GM18526 (cell line): Measurements from ENCODE around the gene ATF6.

ENCODE experiments used
- POLR2A ChIP-seq: IDR thresholded peaks from 3 replicates; pipeline ENCODE4 v1.6.1; 2011; ENCODE audit not compliant: insufficient read length; ENCODE audit errors: extremely low read depth

The ATF6 gene

DNA sequence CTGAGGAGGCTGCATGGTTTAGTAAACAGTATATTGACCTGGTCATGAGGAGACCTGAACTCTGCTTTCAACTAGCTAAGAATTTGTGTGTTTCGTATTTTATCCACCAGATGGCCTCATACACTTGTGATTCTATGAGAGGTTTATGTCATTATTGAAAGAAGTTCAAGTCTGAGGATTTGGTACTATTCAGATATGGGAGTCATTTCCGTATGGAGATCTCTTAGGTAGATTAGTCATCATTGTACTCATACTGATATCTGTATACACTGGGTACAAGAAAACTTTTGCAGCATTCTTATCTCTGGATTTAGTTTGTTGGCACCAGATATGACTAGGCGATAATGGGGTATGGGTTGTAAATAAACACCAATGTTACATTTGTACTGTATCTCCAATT lies 26.6 kb downstream of the ATF6 start:
- no peak for TF ChIP-seq POLR2A

- no peak for TF ChIP-seq POLR2A
Measured at GRCh38 chr1:161799792-161800191, 33.7 kb downstream of the ATF6 start.

GRCh38 chr1:161801955-161802354 lies 35.8 kb downstream of the ATF6 start:
- no peak for TF ChIP-seq POLR2A

- no peak for TF ChIP-seq POLR2A
Measured at GRCh38 chr1:161803181-161803580, 37.1 kb downstream of the ATF6 start.

DNA sequence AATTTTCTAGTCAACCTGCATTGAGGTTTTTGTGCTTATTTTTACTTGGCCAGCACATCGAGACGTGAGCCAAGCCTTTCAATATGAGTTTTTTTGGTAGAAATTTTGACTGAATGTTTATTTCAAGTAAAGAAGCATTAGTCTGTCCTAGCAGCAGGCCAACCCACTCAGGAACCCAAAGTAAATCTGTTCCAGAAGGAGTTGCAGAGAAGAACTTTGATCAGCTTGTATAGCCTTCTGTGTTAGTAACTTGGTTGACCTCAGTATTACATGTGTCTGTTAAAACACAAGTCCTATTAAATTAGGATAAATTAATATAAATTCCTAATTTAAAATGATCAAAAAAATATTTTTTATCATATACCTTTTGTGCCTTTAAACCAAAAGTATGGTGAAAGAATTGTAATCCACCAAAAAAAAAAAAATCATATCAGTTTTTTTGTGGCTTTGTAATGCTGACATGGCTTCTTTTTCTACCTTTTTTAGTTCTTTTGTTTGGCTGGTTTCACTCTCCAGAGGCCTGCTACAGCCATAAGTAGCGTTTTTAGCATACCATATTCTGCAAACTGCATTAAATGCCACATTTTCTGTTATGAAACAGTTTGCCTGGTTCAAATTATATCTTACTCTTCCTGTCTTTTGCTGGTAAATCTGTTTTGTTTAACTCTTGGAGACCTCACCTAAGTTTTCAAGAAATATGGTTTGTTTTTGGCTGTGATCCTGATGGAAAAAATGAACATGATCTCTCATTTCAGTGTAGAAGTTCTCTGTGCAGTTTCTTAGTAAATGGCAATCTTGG lies 39.5 kb downstream of the ATF6 start:
- TF ChIP-seq POLR2A: no peak

- TF ChIP-seq POLR2A: no peak
Measured at GRCh38 chr1:161810780-161811179, 44.7 kb downstream of the ATF6 start.

DNA sequence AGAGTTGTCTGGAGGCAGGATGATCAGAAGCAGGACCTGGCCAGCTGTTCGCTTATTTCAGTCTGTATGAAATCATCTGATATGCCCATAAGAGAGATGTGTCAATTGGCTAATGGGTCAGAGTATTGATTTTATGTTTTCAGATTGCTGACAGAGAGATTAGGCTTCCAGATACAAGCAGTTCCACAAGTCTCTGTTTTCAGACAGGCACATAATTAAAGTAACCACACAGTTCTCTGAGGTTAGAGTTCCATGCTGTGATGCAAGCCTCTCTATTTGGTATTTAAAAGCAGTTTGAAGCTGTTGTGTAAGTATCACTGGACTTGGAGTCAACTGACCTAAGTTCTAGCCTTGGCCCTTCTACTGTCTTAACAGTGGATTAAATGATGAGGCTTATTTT lies 50.1 kb downstream of the ATF6 start:
- no peak for TF ChIP-seq POLR2A

DNA sequence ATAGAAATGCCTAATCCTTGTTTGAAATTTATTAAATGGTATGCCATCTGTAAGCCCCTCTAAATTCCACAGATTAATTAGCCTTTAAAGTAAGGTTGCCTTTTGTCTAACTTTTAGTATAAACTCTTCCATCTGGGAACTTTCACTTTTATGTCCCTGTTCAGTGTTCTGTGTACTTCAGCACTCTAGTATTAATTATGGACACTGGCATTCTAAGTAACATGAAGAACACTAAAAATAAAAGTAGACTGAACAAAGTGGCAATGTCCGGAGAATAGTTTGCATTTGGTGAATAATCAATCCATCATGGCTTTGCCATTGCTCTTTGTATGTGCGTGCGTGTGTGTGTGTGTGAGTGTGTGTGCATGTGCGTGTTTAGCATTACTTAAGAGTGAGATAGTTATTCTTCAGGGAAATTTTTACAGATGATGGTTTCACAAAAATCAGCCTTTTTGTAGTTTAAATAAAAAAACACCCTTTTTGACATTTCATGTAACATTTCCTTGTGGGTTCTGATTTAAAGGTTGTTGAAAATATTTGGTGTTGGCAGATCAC lies 51.1 kb downstream of the ATF6 start:
- no peak for TF ChIP-seq POLR2A

- no peak for TF ChIP-seq POLR2A
Measured at GRCh38 chr1:161820914-161821313, 54.8 kb downstream of the ATF6 start.

DNA sequence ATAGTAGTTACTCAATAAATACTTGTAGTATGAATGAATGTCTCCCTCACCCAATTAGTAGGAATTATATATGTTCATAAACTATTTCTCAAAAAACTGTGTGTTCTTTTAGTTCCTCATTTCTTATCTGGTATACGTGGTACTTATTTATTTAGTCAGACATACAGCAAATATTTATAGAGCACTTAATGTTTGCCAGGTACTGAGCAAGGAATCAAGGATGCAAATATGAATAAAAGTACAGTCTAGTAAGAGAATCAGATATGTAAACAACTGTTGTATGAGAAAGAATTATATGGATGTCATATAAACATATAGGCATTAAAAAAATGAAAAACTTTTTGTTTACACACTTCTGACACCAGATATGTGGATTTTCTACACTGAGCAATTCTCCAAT lies 58.5 kb downstream of the ATF6 start:
- no peak for TF ChIP-seq POLR2A

DNA sequence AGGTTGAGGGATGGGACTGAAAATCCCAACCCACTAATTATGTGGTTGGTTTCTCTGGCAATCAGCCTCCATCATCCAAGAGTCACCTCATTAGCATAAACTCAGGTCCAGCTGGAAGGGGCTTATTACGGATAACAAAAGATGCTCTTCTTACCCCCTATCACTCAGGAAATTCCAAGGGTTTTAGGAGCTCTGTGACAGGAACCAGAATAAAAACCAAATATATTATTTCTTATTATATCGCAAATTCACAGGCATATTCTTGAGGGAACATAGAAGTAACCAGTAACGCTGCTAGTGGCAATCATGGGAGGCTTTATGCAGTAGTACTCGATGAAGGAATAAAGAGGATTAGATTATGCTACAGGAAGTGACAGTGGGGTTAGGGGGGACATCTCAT lies 59.7 kb downstream of the ATF6 start:
- no peak for TF ChIP-seq POLR2A

- TF ChIP-seq POLR2A: no peak
Measured at GRCh38 chr1:161826478-161826877, 60.4 kb downstream of the ATF6 start.

DNA sequence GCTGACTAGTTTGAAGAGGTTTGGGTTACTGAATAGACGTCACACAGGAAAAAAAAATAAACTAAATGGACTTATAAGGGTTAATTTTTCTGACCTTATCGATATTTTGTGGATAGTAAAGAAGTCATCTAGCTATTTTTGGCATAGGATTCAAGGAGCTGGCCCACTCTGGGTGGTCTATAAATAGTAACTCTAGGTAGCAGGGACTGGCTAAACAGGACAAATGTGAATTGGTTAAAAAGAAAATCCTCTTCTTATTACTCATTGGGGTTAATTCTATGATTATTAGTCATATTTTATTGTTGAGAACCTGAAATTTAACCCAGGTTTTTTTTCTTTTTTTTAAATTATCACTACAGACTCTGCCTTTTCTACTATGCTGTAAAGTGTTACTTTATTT lies 61.7 kb downstream of the ATF6 start:
- TF ChIP-seq POLR2A: no peak

DNA sequence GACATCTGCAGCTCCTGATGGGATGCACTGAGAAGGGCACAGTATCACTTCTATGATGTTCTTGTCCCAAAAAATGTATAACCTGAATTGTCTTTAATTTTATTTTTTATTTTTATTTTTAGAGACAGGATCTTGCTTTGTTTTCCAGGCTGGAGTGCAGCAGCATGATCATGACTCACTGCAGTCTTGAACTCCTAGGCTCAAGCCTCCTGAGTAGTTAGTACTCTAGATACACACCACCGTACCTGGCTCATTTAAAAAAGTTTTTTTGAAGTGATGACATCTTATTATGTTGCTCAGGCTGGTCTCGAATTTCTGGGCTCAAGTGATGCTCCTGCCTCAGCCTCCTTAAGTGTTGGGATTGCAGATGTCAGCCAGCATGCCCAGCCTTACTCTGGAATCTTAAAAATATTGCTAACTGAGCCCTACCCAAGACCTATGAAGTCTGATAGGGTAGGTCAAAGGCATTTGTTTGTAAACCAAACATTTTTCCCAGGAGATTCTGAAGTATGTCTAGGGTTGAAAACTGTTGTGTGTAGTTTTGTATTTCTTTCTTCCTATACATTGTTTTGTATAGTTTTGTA lies 68.9 kb downstream of the ATF6 start:
- no peak for TF ChIP-seq POLR2A

GRCh38 chr1:161836018-161836417 lies 69.9 kb downstream of the ATF6 start:
- no peak for TF ChIP-seq POLR2A

DNA sequence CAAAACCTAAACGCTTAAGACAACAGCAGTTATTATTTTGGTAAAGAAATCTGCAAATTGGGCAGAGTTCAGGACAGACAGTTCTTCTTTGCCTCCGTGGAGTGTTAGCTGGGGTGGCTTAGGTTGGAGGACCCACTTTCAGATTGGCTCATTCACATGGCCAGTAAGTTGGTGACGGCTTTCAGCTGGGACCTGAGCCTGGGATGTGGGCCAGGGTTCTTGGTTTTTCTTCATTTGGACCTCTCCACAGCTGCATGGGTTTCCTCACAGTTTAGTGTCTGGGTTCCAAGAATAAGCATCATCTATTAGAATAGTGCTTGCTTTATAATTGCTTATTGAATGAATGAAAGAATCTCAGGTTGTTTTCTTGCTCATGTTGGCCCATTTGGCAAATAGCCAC lies 72.2 kb downstream of the ATF6 start:
- TF ChIP-seq POLR2A: no peak

GRCh38 chr1:161838885-161839284 lies 72.8 kb downstream of the ATF6 start:
- no peak for TF ChIP-seq POLR2A
